CD4-positive, alpha-beta T cell treated with Interferon alpha-2 for 1 hour (primary cell): ENCODE data around the gene CTNNA1.
"Not testable (repeated sequence)": the region's sequence is repeated elsewhere in the genome, so short reads cannot be mapped to it uniquely, and the experiment has no call there.

Experiments used
- DNase-seq, 2 donors: peaks; one replicate each; pipeline ENCODE4 v3.0.0-alpha.2; 2020 to 2022

CTNNA1 gene, protein sequence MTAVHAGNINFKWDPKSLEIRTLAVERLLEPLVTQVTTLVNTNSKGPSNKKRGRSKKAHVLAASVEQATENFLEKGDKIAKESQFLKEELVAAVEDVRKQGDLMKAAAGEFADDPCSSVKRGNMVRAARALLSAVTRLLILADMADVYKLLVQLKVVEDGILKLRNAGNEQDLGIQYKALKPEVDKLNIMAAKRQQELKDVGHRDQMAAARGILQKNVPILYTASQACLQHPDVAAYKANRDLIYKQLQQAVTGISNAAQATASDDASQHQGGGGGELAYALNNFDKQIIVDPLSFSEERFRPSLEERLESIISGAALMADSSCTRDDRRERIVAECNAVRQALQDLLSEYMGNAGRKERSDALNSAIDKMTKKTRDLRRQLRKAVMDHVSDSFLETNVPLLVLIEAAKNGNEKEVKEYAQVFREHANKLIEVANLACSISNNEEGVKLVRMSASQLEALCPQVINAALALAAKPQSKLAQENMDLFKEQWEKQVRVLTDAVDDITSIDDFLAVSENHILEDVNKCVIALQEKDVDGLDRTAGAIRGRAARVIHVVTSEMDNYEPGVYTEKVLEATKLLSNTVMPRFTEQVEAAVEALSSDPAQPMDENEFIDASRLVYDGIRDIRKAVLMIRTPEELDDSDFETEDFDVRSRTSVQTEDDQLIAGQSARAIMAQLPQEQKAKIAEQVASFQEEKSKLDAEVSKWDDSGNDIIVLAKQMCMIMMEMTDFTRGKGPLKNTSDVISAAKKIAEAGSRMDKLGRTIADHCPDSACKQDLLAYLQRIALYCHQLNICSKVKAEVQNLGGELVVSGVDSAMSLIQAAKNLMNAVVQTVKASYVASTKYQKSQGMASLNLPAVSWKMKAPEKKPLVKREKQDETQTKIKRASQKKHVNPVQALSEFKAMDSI

DNA sequence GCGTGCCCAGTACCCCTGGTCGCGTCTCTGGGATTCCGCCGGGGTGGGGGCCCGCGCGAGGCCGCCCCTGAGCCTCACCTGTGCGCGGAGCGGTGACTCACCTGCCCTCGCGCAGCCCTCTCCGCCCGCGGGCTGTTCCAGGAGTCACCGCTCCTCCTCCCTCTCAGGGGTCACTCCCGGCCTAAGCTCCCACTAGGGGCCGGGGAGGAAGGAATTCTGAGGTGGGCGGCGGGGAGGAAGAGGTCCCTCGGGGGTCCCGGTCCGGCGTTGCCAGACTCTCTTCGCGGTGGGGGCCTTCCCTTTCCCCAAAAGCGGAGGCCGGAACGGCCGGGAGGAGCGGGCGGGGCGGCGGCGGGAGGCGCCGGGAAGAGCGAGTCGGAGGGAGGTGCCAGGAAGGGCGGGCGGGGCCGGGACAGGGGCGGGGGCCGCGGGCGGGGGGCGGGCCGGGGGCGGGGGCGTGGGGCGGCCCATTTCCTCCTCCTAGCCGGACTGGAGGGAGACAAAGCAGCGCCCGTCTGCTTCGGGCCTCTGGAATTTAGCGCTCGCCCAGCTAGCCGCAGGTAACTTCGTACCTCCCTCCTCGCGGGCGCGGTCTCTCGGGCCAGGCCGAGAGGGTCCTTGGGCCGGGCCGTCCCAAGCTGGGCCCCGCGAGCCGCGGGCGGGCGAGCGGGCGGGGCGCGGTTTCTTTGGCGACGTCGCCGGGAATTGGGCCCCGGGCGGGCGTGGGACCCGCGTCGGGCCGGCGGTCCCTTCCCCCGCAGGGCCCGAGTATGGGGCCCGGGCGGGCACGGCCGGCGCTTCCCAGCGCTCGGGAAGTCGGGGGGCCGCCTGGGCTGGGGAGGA lies at the start of gene CTNNA1:
TSS of gene CTNNA1 (plus strand) at position 475 of the 843 bp plus-strand sequence. CDS start 28,500 bp downstream, outside the sequence.
- peak; percentile 39 to 68 for DNase-seq

DNA sequence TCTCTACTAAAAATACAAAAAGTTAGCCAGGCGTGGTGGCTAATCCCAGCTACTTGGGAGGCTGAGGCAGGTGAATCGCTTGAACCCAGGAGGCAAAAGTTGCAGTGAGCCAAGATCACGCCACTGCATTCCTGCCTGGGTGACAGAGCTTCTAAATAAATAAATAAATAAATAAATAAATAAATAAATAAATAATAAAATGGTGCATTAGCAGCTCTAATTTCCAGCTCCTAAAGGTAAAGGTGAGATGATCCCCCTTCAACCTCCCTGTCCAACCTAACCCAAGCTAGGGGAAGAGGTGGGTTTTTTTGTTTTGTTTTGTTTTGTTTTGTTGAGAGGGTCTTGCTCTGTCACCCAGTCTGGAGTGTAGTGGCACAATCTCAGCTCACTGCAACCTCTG lies 49.4 kb upstream of the CTNNA1 start:
- DNase-seq = not testable (repeated sequence)

DNA sequence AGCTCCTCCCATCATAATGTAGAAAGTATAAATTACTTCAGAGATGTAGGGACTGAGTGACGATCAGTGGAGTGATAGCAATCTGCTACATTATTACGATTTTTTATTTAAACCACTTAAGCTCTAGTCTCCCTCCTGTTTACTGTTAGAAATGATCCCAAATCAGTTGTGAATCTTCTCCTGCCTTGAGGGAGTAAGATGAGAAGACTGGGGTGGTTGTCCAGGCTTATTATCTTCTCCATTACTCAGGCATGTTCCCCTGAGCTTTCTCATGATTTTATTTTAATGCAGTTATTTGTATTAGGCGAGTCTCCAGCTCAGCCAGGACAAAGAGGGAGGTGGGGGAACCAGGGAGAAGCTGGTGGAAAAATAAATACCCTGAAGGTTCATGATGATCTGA lies 48.2 kb upstream of the CTNNA1 start:
- DNase-seq = no peak

DNA sequence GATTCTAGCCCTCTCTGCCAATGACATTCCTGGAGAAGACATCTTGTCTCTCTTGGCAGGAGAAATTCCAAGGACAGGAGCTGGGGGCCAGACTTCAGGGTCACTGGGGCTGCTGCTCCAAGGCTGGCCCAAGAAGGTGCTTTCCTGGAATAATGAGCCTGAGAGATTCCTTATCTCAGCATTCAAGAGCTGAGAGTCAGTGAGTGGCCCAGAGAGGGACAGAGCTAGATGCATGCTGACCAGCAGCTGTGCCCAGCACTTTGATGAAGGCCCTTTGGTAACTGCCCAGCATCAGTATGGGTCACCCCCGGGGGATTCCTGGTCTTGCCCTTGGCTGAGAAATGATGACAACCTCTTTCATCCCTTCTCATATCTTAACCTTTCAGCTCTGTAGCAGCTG lies 47.7 kb upstream of the CTNNA1 start:
- no peak for DNase-seq

DNA sequence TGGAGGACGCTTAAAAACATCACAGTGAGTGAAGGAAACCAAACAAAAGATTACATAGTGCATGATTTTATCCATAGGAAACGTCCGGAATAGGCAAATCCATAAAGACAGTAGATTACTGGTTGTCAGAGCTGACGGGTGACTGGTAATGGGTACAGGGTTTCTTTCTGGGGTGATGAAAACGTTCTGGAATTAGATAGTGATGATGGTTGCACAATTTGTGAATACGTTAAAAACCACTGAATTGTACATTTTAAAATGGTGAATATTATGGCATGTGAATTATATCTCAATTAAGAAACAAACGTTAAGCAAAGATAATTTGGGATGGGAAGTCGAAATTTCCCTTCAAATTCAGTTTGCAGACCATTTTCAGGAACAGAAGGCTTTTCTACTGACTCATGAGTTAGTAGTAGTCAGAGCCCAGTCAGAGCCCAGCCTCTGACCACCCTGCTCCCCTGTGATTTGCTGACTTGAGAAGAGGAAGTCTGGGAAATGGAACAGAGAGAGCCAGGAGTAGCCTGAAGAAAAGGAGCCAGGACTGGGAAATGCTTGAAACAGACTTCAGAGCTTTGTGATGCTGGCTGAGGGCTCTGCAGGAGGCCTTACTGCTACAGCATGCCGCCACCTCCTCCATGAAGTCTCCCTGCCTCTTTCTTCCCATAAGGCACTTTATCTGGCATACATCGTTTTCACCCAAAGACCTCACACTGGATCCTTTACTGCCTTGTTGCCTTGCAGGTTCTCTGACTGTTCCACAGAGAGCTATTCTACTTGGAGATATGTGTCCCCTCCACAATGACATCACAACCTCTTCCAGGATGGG lies 46.4 kb upstream of the CTNNA1 start:
- DNase-seq = no peak

DNA sequence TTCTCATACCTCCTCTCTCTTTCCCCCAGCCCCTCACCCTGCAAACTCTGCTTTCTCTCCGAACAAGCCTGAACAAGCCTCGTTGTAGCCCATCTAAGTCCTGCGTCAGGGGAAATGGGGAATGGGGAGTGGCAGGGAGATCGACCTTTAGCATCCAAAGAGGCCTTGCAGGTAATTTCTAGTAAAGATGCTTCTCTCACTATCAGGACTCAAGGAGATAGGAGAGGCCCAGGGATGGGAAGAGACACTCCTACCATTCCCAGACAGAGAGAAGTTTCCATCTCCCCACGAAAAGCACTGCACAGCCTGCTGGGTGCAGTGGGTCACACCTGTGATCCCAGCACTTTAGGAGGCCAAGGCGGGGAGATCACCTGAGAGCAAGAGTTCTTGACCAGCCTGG lies 44.4 kb upstream of the CTNNA1 start:
- DNase-seq = no peak

DNA sequence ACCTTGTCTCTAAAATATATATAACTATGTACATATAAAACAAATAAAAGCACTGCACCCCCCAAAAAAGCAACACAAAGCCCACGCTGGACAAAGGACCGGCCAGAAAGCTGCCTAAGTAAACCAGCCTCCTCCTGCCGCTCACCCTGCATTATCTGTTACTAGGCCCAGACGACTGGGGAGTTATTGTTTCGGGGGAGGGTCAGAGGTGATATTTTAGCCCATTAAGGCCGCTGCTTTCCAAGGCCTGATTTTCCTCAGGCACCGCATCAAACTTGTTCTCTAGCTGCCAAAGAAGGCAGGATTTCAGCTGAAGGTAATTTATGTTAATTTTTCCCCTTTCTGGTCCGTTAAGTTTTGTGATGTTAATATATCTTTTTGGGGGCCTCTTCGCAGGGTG lies 44.0 kb upstream of the CTNNA1 start:
- no peak for DNase-seq

DNA sequence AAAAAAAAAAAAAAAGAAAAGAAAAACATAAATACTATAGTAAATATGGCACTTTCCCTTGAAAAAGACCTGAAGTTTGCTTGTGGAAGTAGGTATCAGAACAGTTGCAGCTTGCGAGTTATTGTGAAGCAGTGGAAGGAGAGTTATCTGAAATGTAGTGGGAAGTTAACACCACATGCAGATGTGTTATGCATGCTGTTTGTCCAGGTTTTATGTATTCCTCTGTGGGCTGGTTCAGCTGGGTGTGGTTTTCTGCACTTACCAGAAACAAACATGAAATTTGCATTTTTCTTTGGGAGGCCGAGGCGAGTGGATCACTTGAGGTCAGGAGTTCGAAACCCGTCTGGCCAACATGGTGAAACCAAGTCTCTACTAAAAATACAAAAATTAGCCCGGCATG lies 42.1 kb upstream of the CTNNA1 start:
- no peak for DNase-seq

DNA sequence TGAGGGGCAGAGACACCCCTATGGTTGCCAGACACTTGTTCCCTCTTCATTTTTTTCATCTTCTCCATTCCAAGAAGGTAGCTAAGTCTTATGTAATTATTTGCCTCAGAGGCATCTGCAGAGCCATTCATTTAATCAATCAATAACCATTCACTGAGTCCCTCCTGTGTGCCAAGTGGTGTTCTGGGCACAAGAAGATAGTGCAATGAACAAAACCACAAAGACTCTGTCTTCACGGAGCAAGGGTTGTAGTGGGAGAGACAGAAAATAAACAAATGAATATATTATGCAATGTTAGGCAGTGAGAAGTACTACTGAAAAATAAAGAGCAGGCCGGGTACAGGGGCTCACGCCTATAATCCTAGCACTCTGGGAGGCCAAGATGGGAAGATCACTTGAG lies 41.4 kb upstream of the CTNNA1 start:
- no peak for DNase-seq

DNA sequence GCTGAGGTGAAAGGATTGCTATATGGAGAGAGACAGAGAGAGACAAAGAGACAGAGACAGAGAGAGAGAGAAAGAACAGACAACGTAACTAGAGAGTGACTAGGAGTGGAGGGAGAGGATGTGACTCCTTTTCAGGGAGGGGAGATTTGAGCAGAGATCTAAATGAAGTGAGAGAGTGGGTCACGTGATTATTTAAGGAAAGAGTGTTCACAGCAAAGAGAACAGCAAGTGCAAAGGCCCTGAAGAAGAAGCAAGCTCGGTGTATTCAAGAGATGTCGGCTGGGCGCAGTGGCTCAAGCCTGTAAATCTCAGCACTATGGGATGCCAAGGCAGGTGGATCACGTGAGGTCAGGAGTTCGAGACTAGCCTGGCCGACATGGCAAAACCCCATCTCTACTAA lies 40.9 kb upstream of the CTNNA1 start:
- no peak for DNase-seq

DNA sequence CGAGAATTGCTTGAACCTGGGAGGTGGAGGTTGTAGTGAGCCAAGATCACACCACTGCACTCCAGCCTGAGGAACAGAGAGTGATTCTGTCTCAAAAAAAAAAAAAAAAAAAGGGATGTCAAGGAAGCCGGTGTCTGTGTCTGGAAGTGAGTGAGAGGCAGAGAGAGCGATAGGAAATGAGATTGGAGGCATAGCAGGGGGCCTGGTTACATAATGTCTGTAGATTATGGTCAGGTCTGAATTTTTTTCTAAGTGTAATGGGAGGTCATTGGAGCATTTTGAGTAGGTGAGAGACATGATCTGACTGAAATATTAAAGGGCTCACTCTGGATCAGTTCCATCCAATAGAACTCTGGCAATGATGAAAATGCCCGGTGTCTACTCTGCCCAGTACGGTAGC lies 40.4 kb upstream of the CTNNA1 start:
- DNase-seq = no peak

DNA sequence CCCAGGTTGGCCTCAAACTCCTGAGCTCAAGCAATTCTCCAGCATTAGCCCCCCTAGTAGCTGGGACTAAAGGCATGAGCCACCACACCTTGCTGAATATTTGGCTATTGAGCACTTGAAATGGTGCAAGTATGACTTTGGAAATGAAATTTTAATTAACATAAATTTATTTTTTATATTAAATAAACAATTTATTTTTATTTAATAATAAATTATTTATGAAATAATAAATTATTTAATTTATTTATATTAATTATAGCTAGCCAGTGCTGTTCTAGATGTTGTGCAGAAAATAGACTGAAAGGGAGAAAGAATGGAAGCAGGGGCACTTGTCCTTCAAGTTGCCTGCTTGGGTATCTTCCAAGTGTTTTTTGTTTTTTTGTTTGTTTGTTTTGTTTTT lies 40.0 kb upstream of the CTNNA1 start:
- no peak for DNase-seq

DNA sequence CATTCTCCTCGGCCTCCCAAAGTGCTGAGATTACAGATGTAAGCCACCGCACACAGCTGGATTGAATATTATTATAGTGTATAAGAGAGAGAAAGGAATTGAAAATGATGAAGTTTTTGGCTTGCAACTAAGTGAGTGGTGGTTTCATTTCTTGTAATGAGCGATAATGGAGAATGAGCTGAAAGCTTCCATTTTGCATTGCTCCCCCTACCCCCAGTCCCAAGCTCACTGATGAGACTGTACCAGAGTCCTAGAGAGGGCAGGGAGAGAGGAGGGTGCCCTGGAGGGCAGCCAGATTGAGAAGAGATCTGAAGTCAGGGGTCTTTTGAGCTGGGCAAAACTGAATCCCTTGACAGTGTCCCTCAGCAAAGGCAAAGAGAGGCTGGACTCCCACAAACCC lies 38.5 kb upstream of the CTNNA1 start:
- no peak for DNase-seq

DNA sequence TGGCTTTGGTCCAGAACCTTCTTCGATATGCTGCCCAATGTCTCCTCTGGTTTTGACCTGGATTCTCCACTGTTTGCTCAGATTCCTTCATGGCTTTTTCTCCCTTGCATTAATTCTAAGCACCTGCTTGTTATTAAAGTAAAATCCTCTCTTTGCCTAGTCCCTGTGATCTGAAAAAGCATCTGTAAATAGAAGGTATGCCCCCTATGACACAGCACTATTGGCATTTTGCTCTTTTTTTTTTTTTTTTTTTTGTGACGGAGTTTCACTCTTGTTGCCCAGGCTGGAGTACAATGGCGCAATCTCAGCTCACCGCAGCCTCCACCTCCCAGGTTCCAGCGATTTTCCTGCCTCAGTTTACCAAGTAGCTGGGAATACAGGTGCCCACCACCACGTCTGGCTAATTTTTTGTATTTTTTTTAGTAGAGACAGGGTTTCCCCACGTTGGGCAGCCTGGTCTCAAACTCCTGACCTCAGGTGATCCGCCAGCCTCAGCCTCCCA lies 37.2 kb upstream of the CTNNA1 start:
- DNase-seq = not testable (repeated sequence)

DNA sequence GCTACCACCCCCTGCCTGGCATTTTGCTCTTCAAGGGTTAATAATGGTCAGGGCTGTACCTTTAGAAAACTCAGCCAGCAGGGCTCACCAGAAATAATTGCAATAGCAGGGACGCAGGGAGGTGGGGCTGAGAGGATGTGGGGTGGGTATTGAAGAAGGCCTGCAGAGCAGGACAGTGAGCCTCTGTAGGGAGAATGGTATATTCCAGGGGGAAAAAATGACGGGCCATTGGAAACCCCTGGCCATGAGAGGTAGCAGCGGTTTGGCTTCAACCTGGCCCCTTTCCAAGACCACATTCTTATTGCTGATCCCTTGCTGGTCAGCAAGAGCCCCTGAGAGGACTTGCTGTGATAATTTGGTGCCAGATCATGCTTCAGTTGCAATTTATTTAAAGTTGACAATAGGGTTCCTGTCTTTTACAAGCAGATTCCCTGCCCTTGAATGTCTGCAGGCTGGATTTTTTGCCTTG lies 36.7 kb upstream of the CTNNA1 start:
- no peak for DNase-seq

DNA sequence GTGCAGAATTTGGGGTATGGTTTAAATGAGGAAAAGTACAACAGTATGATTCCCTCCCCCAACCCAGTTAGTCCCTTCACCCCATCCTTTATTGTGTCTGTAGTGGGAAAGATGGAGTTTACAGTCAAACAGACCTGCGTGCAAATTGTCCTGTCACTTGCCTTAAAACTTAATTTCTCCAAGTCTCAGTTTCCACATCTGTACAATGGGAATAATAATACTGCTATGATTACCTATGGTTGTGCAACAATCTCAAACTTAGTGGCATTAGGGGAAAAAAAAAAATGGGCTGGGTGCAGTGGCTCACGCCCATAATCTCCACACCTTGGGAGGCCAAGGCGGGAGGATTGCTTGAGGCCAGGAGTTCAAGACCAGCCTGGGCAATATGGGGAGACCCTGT lies 35.8 kb upstream of the CTNNA1 start:
- no peak for DNase-seq

DNA sequence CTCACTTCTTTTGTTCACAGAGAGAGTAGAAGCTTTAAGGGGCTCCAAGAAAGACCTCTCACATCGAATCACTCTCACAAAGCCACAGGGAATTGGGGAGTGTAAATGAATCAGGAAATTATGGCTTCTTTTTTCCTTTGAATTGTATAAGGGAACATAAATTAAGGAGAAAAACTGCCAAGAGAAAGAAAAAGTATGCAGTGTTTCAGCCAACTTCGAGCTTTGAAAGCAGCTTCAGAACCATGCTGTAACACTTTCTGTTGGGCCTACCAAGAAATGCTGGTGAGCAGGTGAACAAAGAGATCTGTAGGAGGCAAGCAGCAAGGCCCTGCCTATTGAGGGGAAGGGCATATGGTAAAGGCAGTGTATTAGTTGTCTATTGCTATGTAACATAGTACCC lies 33.4 kb upstream of the CTNNA1 start:
- no peak for DNase-seq

DNA sequence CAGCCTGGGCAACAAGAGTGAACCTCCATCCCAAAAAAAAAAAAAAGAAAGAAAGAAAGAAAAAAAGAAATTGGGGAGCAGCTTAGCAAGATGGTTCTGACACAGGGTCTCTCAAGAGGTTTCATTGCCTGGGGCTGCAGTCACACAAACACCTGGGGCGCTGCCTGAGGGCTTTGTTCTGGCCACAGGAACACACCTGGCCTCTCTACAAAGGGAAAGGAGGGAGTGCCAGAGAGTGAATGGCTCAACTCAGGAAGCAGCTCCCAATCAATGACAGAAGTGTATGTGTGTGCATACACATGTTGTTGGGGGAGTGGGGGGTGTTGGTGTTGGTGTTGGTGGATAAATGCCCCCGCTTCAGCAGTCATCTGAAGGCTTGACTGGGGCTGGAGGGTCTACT lies 32.4 kb upstream of the CTNNA1 start:
- no peak for DNase-seq

DNA sequence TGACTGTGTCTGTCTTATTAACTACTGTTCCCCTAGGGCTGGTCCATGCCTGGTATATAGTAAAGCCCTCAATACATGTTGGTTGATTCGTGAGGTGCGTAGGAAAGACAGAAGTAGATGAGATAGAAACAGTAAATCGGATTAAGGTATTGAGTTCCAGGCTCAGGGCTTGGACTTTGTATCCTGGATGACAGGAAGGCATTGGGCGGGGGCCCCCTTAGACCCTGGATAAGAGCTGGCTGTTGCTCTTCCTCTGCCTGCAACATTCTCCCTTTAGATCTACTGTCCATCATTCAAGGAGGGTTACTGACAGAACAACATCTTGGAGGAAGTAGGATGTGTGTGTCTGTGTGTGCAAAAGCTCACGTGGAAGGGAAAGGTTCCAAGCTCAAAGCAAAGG lies 31.2 kb upstream of the CTNNA1 start:
- no peak for DNase-seq

DNA sequence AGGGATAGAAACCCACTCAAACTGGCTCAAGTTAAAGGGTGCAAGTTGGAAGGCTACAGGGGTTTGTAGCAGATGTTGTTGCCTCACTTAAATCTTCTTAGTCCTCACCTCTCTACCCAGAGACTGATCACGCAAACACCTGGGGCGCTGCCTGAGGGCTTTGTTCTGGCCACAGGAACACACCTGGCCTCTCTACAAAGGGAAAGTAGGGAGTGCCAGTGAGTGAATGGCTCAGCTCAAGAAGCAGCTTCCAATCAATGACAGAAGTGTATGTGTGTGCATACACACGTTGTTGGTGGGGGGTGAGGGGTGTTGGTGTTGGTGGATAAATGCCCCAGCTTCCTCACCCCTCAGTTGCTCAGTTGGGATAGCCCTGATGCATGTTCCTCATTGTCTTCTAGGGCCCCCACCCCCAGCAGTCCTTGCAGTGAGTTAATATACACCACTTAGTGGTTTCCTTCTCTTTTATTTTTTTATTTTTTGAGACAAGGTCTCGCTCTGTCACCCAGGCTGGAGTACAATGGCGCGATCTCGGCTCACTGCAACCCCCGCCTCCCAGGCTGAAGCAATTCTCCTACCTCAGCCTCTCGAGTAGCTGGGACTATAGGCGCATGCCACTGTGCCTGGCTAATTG lies 30.6 kb upstream of the CTNNA1 start:
- no peak for DNase-seq

DNA sequence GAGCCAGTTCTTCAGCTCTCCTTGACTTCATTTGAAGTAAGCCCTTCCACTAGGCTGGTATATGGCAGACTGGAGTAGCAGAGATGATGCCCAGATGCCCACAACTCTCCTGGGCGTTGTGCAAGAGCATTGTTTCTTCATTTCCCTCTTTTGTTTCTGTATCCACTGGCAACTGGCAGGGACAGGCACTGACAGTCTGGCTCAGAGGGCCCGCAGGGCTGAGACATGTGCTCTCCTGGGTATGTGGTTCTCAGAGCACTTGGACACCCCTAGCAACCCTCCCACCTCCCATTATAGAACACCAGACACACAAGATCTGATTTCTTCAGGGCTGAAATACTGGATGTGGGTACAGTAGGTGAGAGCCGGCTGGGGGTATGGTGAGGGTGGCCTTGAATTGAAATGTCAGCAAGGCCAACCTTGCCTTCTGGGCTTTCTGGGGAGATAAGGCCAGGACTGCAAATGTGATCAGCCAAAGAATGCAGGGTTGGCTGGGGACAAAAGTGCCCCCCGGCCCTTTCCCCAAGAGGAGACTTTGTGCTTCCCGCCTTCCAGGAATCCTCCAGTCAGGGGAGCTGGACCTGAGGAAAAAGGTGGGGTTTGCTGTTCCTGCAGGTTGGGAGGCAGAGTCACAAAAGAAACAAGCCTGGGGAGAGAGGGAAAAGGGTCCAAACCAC lies 28.6 kb upstream of the CTNNA1 start:
- peak in 1 of 2 donors; percentile 24 for DNase-seq
